HG03439 (cell line): ENCODE measurements around the gene BBOX1.
"Not testable (repeated sequence)": the region's sequence is repeated elsewhere in the genome, so short reads cannot be mapped to it uniquely, and the experiment has no call there.

Experiments used
- ATAC-seq: cut with Tn5 transposase; IDR thresholded peaks from one replicate; pipeline ENCODE4 v1.9.1; 2021; ENCODE audit warnings: mild to moderate bottlenecking, moderate library complexity; ENCODE audit not compliant: unreplicated experiment

The BBOX1 gene

GRCh38 chr11:27081056-27081455 is 40.4 kb downstream of the BBOX1 start:
- no peak for ATAC-seq

- ATAC-seq = no peak
Observed at GRCh38 chr11:27083241-27083640, 42.6 kb downstream of the BBOX1 start.

- ATAC-seq = no peak
Observed at GRCh38 chr11:27083782-27084181, 43.2 kb downstream of the BBOX1 start.

GRCh38 chr11:27084518-27084917 is 43.9 kb downstream of the BBOX1 start:
- no peak for ATAC-seq

- ATAC-seq = no peak
Observed at GRCh38 chr11:27085111-27085510, 44.5 kb downstream of the BBOX1 start.

- ATAC-seq = no peak
Observed at GRCh38 chr11:27085605-27086004, 45.0 kb downstream of the BBOX1 start.

- no peak for ATAC-seq
Observed at GRCh38 chr11:27087432-27087831, 46.8 kb downstream of the BBOX1 start.

- ATAC-seq = no peak
Observed at GRCh38 chr11:27088353-27088752, 47.7 kb downstream of the BBOX1 start.

- no peak for ATAC-seq
Observed at GRCh38 chr11:27089746-27090145, 49.1 kb downstream of the BBOX1 start.

GRCh38 chr11:27090357-27090948 is 49.8 kb downstream of the BBOX1 start:
- ATAC-seq = not testable (repeated sequence)

- ATAC-seq = no peak
Observed at GRCh38 chr11:27094120-27094519, 53.5 kb downstream of the BBOX1 start.

- no peak for ATAC-seq
Observed at GRCh38 chr11:27095059-27095458, 54.4 kb downstream of the BBOX1 start.

- ATAC-seq = no peak
Observed at GRCh38 chr11:27095887-27096286, 55.3 kb downstream of the BBOX1 start.

GRCh38 chr11:27097551-27097950 is 56.9 kb downstream of the BBOX1 start:
- no peak for ATAC-seq

- ATAC-seq = no peak
Observed at GRCh38 chr11:27100534-27100933, 59.9 kb downstream of the BBOX1 start.

GRCh38 chr11:27107548-27107947 is 66.9 kb downstream of the BBOX1 start:
- no peak for ATAC-seq

GRCh38 chr11:27108809-27109208 is 68.2 kb downstream of the BBOX1 start:
- ATAC-seq = no peak

- no peak for ATAC-seq
Observed at GRCh38 chr11:27111896-27112295, 71.3 kb downstream of the BBOX1 start.

- ATAC-seq = no peak
Observed at GRCh38 chr11:27112946-27113345, 72.3 kb downstream of the BBOX1 start.

GRCh38 chr11:27115051-27115650 is 74.5 kb downstream of the BBOX1 start:
- no peak for ATAC-seq

GRCh38 chr11:27116684-27117083 is 76.1 kb downstream of the BBOX1 start:
- ATAC-seq = no peak

- no peak for ATAC-seq
Observed at GRCh38 chr11:27118371-27118770, 77.8 kb downstream of the BBOX1 start.

GRCh38 chr11:27118949-27119348 is 78.3 kb downstream of the BBOX1 start:
- ATAC-seq = no peak
